ENCODE results near the gene ATMIN.

DNA sequence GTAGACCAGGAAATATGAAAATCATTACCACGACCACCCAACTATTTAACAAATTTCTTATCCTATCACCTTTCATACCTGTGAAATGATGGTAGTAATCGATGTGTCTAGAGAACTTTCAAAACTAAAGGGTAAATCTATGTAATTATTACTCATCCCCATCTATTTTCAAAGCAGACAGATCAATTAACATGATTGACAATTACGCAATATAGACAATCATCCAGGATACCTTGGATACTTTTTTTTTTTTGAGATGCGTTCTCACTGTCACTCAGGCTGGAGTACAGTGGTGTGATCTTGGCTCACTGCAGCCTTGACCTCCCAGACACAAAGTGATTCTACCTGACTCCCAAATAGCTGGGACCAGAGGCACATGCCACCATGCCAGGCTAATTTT lies 45.4 kb downstream of the ATMIN start:
- TF ChIP-seq EZH2 (IDR thresholded peaks at IDR 0.05; ENCODE audit: borderline replicate concordance, low read length), result no peak
- TF ChIP-seq, protein P1, sequence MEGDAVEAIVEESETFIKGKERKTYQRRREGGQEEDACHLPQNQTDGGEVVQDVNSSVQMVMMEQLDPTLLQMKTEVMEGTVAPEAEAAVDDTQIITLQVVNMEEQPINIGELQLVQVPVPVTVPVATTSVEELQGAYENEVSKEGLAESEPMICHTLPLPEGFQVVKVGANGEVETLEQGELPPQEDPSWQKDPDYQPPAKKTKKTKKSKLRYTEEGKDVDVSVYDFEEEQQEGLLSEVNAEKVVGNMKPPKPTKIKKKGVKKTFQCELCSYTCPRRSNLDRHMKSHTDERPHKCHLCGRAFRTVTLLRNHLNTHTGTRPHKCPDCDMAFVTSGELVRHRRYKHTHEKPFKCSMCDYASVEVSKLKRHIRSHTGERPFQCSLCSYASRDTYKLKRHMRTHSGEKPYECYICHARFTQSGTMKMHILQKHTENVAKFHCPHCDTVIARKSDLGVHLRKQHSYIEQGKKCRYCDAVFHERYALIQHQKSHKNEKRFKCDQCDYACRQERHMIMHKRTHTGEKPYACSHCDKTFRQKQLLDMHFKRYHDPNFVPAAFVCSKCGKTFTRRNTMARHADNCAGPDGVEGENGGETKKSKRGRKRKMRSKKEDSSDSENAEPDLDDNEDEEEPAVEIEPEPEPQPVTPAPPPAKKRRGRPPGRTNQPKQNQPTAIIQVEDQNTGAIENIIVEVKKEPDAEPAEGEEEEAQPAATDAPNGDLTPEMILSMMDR (IDR thresholded peaks at IDR 0.05; ENCODE audit: low read length), result no peak

Data from OCI-LY1 (cell line).